Right ventricle myocardium inferior (tissue), 1 donor: ENCODE measurements around the gene DNAI2. TPM values are rescaled to one million over a fixed set of nuclear protein-coding genes. Genes with fewer than 3 reads are reported as not detected.

ENCODE experiments used
- ATAC-seq: fragments of 200-7000 bp; cut with Tn5 transposase; one replicate; pipeline ENCODE4 v1.9.1; 2020; ENCODE audit warnings: mild to moderate bottlenecking, moderate library complexity
- DNase-seq: peaks from one replicate; pipeline ENCODE4 v3.0.0; 2021; ENCODE audit errors: missing footprints
- intact Hi-C: fragments of 100-400 bp; cut with DNase I; formaldehyde crosslinking; loops from one replicate; pipeline ENCODE4 v1.11.0; 2022
- long read RNA-seq: library from polyadenylated mRNA; unstranded; transcript quantifications from one replicate; pipeline ENCODE4 v2.0.0, GENCODE V29; 2021
- total RNA-seq: library from RNA; stranded (reverse); fragmentation: NEBNext Ultra II Directional; extraction: Animal tissue kit (Norgen Biotek cat#: 25700); gene quantifications from one replicate; pipeline ENCODE4 v1.2.1, GENCODE V29; 2021
- donor health status: DM: no; HTN: yes; CAD: no; lungs with severe emphysema.

DNAI2 gene, protein sequence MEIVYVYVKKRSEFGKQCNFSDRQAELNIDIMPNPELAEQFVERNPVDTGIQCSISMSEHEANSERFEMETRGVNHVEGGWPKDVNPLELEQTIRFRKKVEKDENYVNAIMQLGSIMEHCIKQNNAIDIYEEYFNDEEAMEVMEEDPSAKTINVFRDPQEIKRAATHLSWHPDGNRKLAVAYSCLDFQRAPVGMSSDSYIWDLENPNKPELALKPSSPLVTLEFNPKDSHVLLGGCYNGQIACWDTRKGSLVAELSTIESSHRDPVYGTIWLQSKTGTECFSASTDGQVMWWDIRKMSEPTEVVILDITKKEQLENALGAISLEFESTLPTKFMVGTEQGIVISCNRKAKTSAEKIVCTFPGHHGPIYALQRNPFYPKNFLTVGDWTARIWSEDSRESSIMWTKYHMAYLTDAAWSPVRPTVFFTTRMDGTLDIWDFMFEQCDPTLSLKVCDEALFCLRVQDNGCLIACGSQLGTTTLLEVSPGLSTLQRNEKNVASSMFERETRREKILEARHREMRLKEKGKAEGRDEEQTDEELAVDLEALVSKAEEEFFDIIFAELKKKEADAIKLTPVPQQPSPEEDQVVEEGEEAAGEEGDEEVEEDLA
- not detected for total RNA-seq
- long read RNA-seq = 0 reads

DNA sequence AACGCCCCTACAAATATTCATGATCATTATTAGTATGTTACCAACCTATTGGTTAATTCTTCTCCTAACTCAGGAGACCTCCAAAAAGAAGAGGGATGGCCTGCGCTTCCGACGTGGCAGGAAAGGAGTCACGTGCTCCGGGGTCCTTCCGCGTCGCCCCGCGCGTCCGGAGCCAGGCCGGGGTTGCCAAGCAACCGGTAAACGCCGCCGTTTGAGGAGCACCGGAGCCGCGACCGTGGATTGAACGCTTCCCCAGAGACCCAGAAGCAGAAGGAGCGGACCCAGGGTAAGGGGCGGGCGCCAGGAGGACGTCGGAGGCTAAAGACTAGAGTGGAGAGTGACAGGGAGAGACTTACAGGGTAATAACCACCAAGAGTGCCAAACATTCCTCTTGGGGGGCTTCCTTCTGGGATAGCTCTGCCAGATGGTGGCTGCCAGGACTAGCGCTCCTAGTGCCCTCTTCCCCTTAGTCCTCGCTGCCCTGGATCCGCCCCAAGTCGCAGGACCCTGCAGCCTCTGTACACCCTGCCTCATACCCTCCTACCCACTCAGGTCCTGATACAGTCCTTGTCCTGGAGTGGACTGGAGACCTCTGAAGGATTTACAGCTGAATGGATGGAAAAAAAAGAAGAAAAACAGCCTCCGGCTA is at the start of gene DNAI2:
TSS of gene DNAI2 (plus strand) at position 175 of the 649 bp plus-strand sequence. CDS start 7,584 bp downstream, outside the sequence.
- no peak for DNase-seq
- ATAC-seq = no peak
- intact Hi-C loops = no loop called here

DNA sequence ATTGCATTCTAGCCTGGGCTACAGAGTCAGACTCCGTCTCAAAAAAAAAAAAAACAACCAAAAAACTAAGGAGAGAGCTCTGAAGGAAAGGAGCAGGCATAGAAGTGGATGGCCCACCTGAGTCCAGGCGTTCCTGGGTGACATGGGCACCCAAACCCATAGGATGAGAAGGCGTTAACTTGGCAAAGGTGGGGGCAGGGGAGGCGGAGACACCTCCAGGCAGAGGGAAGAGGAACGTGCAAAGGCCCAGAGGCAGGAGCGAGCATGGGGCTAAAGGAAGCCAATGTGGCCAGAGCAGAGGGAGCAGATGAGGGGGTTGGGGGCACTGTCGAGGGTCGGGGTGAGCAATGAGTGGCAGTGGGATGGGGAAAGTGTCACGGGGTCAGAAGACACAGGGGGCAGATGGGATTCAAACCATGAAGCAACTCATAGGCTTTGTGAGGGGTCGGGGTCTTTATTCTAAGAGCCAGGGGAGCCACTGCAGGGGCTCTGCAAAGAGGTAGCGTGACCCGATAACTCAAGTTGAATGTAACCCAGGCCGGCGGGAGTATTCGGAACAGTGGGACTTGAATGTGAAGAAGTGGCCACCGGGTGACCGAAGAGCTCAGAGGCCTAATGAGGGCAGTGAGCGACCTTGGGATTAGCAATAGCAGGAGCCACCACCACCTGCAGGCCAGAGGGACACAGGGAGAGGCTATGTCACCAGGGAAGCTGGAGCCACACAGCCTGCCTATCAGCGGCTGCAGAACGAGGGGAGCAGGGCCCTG is 48.9 kb upstream of the DNAI2 start:
- ATAC-seq (no peak), DNase-seq (peak; percentile 49)
- intact Hi-C loops = no loop called here

DNA sequence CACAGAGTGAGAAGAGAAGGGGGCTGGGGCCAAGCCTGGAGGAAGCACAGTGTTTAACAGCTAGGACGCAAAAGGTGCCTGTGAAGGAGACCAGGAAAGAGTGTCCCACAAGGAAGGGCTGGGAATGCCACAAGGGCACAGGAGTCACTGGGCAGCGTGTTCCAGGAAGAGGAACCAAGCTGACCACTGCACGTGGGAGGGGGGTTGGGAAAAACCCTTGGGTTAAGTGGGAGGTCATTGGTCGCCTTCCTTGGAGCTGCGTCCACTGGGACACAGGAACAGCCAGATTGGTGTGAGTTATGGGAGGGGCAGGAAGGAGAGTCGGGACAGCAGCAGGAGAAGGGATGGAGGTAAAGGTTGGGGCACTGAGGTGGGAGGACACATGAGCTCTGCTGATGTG is 47.8 kb upstream of the DNAI2 start:
- intact Hi-C loops = no loop called here
- no peak for DNase-seq
- no peak for ATAC-seq

DNA sequence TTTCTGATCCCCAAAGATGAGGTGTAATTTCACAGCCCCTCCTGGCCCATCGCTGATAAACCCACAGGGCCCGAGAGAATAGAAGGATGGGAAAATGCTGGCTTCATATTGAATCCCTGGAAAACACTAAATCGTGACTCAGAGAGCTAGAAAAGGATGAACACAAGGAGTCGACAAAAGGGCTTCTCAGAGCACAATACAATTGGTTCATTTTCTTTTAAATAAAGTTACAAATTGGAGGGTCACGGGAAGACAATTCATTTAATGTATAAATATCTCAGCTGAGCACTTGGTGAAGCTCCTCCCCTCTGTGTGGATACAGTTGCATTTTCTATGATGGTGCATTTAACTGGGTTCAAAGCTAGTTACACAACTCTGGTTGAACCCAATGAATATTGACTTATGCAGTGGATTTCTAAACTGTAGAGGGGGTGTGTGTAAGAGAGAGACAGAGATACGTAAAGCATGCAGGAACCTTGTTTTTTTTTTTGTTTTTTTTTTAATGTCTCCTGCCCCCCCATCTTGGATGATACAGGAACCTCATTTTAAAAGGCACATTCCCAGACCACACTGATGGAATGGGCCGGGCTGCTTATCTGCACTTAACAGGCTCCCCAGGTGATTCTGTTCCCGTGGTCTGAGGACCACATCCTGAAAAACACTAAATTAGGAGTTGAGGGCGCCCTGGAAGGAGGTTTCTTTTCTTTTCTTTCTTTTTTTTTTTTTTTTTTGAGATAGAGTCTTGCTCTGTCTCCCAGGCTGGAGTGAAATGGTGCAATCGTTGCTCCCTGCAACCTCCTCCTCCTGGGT is 46.6 kb upstream of the DNAI2 start:
- intact Hi-C loops = no loop called here

DNA sequence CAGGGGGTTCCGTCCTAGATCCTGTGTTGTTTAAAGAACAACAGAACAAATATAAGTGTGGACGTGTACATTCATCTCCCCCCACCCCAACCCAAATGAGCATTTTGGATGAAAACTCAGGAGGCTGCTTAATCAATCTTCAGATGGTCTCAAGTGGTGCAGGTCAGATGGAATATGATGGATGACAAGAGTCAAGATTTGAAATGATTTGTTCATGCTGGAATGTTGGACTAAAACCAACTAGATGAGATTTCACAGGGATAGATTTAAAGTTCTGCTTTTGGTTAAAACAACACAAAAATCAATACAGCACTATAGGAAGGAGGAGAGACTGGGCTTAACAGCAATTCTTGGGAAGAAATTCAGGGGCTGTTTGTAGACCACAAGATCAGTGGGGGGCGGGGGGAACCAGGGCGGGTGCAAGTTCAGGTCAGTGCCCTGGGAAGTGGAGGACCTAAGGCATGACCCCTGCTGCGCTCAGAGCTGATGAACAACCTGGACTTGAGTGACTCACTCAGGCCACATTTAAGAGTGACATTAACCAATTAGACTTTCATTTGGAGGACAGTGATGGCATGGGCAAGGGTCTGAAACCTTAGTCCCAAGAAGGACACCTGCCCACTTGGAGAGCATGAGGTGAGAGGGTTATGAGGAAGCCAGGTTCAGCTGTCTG is 45.6 kb upstream of the DNAI2 start:
- no peak for DNase-seq
- intact Hi-C loops = no loop called here
- ATAC-seq = no peak

More for the DNA sequence above, 46.6 kb upstream of the DNAI2 start:
- no peak for DNase-seq
- ATAC-seq = no peak

DNA sequence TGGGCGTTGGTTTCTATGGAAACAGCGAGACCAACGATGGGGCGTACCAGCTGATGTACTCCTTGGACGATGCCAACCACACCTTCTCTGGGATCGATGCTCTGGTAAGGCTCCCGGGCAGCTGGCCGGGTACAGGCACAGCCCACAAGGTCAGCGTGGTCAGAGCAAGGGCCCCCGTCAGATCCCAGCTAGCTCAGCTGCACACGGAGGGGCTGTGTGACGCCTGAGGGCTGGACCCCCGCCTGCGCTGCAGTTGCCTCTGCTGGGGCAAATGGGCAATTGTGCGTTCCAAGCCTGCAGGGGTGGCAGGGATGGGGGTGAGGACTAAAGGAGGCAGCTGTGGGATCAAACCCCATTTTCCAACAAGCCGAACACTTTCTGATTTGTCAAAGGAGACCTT is 43.1 kb upstream of the DNAI2 start:
- no peak for DNase-seq
- ATAC-seq = no peak
- intact Hi-C loops = no loop called here

DNA sequence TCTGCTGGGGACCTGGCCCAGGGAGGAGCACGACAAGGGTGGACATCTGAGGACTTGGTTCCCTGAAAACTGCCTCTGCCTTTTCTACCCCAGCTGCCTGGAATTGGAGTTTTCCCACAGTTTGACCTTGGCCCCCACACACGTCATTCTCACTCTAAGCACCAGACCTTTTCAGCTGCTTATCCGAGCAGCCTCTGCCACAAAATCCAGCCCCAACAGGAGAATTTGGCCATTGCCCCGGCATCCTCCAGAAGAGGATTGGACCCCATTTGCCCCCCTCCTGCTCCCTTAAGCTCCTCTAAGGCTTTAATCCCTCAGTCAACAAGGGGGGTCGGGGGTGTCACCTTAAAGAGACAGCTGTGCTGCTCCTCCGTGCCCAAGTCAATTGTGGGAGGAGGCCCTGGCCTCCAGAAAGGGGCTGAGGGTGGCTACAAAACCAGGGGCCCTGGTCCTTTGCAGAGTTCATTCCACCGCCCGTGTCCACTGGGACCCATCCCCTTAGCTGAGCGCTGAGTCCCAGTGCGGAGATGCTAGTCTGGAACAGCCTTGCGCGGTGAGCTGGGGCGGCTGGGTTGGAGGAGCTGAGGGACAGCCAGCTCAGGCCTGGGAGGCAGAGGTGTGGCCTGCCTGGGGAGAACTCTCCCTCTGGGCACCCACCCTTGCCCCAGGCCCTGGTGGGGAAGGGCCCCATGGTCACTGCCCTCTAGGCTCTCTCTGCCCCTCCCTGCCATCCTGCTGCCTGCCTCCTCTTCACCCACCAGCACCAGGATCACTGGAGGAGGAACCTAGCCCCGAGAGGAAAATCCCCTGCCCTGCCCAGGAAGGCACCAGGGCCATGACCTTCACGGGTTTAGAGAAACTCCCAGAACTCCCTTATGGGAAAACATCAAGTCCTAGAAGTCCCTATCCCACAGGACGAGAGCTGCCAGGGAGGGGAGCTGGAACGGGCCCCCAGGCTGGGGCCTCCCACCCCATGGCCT is 41.8 kb upstream of the DNAI2 start:
- intact Hi-C loops = no loop called here
- ATAC-seq (no peak), DNase-seq (no peak)

DNA sequence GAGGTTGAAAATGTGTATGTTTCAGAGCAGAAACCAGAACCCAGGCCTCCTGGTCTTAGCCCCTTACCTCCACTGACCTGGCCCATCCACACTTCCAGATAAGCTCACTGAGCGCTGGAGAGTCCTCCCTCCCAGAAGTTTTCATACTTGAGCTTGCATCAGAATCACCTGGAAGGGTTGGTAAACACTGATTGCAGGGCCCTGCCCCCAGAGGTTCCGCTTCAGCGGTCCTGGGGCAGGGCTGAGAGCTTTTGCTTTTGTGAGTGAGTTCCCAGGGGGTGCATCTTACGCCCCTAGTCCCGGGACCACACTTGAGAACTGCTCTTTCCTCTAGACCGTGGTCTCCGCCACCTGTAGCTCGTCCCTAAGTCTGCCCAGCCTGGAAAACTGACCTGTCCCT is 40.1 kb upstream of the DNAI2 start:
- no peak for ATAC-seq
- intact Hi-C loops = no loop called here
- no peak for DNase-seq

DNA sequence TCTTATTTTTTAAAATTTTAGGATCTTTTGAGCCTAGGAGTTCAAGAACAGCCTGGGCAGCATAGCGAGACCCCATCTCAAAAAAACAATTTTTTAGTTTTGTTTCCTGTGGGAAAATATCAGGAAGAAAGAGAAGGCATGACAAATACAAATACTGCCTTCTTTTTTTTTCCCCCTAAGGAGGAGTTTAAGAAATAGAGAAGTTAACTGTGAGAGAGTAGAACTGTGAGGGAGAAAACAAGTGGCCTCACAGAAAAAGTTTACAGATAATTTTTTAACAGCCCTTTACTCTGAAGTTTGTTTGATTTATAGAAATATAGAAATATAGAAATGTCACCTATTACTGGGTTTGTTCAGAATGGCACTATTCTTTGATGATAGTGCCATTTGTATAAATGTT is 39.5 kb upstream of the DNAI2 start:
- ATAC-seq (no peak), DNase-seq (no peak)
- intact Hi-C loops = no loop called here

DNA sequence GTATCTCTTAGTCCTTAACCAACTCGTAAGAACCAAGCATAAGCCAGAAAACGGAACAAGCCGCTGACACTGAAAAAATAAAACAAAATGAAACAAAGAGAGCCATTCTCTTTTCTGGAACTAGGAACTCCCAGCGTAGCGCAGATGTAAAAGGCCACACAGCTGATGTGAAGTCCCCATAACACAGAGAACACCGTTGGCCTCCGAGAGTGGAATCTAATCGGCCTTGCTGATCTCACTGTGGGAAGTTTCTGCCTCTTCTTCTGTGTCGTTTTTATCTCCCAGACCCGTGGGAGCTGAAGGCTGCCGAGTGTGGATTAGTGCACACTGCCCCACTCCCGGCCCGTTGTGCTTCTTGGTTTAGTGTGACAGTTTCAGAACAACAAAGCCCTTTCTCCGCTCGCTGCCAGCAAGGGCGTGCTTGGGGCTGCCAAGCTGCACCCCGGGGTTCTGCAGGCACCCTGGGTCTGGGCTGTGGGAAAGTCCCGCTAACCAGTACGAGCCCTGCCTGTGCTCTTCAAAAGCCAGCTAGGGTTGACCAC is 38.9 kb upstream of the DNAI2 start:
- DNase-seq (no peak), ATAC-seq (peak; percentile 26)
- intact Hi-C loops = no loop called here

DNA sequence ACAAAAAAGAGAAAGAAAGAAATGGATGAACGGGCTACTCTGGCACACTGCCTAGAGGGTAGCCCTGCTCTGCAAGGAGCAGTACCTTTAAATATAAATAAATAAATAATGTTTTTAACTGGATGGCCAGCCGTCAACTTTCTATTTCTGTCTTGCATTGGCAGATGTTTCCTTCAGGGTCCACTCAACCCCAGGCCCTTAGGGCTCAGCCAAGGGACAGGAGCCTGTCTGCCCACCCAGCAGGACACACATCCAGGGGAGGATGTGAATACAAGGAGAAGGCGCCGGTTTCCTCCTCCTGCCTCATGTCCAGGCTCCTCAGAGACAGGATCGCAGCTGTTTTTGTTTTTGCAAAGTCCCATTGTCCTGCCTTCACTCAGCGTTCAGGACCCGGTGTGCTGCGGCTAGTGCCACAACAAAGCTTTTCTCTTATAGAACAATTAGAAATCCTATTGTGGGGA is 38.1 kb upstream of the DNAI2 start:
- intact Hi-C loops = no loop called here
- DNase-seq (no peak), ATAC-seq (peak; percentile 14)

DNA sequence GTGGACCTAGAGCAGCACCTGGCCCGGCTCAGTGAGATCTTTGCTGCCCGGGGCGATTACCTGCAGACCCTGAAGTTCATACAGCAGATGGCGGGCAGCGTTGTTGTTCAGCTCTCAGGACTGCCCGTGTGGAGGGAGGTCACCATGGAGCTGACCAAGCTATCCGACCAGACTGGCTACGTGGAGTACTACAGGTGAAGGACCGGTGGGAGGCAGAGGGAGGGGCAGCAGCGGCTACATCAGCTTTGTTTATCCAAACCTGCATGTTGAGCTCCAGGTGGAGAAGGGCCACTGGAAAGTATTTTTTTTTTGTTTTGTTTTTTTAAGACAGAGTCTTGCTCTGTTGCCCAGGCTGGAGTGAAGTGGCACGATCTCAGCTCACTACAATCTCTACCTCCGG is 36.7 kb upstream of the DNAI2 start:
- ATAC-seq (no peak), DNase-seq (no peak)
- intact Hi-C loops = no loop called here

DNA sequence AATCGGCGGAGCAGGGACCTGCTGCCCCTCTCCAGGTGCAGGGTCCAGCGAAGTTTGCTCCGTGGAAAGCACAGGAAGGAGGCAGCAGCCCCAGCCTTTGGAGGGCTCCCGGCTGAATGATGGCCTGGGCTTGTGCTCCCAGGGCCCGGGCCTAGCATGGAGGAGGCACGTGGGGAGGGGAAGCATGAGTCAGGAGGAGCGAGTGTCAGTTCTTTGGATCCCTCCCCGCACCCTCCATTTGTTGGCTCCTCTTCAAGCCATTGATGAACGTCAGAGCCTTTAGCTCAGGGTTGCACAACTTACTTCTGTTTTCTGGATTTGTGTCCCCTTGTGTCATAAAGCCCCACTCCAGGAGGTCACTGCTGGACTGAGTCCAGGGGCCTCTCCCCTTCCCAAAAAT is 34.9 kb upstream of the DNAI2 start:
- DNase-seq = no peak
- intact Hi-C loops = no loop called here
- ATAC-seq = no peak

DNA sequence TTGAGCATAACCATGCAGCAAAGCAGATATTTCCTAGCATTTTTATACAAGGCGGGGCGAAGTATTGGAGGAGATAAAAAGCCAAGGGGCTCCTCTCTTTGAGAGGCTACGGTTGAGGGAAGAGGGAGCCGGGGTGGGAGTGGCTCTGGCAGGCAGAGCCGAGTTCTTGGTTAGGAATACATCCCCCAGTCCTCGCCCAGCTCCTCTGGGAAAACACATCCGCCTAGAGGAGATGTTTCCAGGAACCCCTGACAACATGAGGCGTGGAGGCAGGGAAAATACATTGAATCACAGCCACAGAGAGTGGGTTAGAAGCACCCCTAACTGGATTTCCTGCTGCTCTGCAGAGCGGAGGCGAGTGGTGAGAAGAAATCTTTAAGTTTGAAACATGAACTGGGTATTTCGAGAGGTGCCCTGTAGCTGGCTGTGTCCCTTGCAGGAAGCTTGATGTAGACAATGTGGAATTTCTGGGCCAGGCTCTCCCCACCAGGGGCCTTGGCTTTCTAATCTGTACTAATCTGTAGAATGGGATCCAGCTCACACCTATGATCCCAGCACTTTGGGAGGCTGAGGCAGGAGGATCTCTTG is 33.3 kb upstream of the DNAI2 start:
- intact Hi-C loops = no loop called here
- ATAC-seq (no peak), DNase-seq (peak; percentile 21)

DNA sequence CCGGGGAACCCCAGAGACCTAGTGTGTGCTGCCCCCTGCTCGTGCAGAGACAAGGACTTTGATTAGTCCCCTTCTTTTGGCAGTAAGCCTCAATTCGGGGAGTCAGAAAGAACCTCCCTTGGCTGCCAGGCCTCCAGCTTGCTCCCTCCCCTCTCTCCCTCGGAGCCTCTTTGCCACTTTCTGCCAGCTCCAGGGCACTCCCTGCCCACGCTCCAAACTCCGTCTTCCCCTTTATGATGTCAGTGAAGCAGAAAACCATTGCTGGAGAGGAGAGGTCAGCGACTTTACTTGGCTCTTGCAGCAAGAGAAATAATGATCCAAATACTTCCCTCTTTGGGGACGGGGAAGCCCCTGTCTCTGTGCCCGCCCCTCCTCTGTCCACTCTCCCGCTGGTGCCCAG is 32.6 kb upstream of the DNAI2 start:
- intact Hi-C loops = no loop called here
- ATAC-seq (peak; percentile 33), DNase-seq (peak; percentile 64)

DNA sequence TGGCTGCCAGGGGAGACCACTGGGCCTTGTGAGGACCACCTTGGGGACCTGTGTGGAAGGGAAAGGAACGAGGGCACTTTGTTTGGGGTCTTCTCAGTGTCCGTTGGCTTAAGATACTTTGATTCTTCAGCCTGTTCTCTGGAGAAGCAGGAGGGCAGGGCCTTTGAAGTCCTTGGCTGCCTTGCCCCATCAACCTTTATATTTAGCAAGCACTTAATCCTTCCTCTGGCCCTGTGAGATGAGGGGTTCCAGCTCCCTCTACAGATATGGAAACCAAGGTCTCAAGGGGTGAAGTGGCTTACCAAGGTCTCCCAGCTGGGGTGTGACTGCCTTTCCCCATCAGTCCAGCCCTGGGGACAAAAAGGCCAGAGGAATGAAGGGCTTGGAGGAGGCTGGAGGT is 32.2 kb upstream of the DNAI2 start:
- no peak for ATAC-seq
- DNase-seq = no peak
- intact Hi-C loops = loop anchor here (2.0 kb wide), 1 partner anchor 27 kb away; no protein-coding TSS in a partner anchor
